Gastroesophageal sphincter (tissue), 4 donors: ENCODE results near the gene ABHD17A. TPM values are rescaled to one million over a fixed set of nuclear protein-coding genes. Genes with fewer than 3 reads are reported as not detected.
A peak's percentile ranks its signal among the peaks of the same experiment; 100 is the strongest.

Experiments
- ATAC-seq: fragments of 150-250 bp; one replicate; pipeline ENCODE4 v1.9.1; 2016; ENCODE audit warnings: mild to moderate bottlenecking, moderate library complexity
- H3K27ac ChIP-seq, 4 donors: fragments of 200-600 bp; sonication (generic) in 3 of 4; 1 replicate in 3 of 4; 2 replicates in 1 of 4; pipeline ENCODE4 v1.5.1; 2016 to 2019
- H3K27me3 ChIP-seq: fragments of 200-600 bp; sonication (generic); one replicate; pipeline ENCODE4 v1.5.1; 2019
- H3K36me3 ChIP-seq, 2 donors: fragments of 200-600 bp; sonication (generic); one replicate each; pipeline ENCODE4 v1.5.1; 2019; ENCODE audit warnings: control low read depth in 1 of 2
- H3K4me1 ChIP-seq, 3 donors: fragments of 200-600 bp; sonication (generic); 1 replicate in 2 of 3; 2 replicates in 1 of 3; pipeline ENCODE4 v1.5.1; 2016 to 2019; ENCODE audit warnings: control low read depth in 2 of 3
- H3K4me3 ChIP-seq, 2 donors: fragments of 200-600 bp; sonication (generic); one replicate each; pipeline ENCODE4 v1.5.1; 2019; ENCODE audit warnings: mild to moderate bottlenecking in 1 of 2, moderate library complexity in 1 of 2
- H3K9me3 ChIP-seq, 3 donors: fragments of 200-600 bp; sonication (generic); one replicate each; pipeline ENCODE4 v1.5.1; 2017 to 2019; ENCODE audit warnings: control low read depth in 2 of 3
- EP300 ChIP-seq: sonication (generic); formaldehyde crosslinking; IDR thresholded peaks from one replicate; pipeline ENCODE4 v1.6.1; 2017; ENCODE audit warnings: antibody characterized with exemption, mild to moderate bottlenecking
- POLR2A ChIP-seq, 2 donors: fragments of 450-650 bp; IDR thresholded peaks; one replicate each; pipeline ENCODE4 v1.6.1; 2017; ENCODE audit warnings: antibody characterized with exemption in 2 of 2, mild to moderate bottlenecking in 2 of 2, moderate library complexity in 1 of 2
- POLR2AphosphoS5 ChIP-seq: sonication (generic); formaldehyde crosslinking; IDR thresholded peaks from one replicate; pipeline ENCODE4 v1.6.1; 2017; ENCODE audit warnings: antibody characterized with exemption
- WGBS, 2 donors: methylation state at CpG; one replicate each; pipeline ENCODE4 v1.1.5; 2018; ENCODE audit warnings: low coverage in 1 of 2; 5-methylcytosine and 5-hydroxymethylcytosine counted together
- total RNA-seq, 4 donors: library from RNA; depleted of rRNA; stranded (reverse); fragments of >200 nt; gene quantifications; one replicate each; pipeline ENCODE4 v1.1.0, GENCODE V29; 2016
- TF ChIP-seq, protein P1 (sequence below), 4 experiments: fragments of 200-600 bp in 2 of 4; fragments of 450-650 bp in 2 of 4; sonication (generic) in 1 of 4; IDR thresholded peaks; one replicate each; pipeline ENCODE4 v1.5.1; 2017 to 2019; ENCODE audit warnings: antibody characterized with exemption in 4 of 4, mild to moderate bottlenecking in 2 of 4, moderate library complexity in 2 of 4

ABHD17A gene
- total RNA-seq, 4 donors from 2014 or later = 80.0 to 117 (median 91.0) TPM

GRCh38 chr19:1860042-1860775 lies 25.1 kb downstream of the ABHD17A start:
- Histone ChIP-seq H3K9me3 (no peaks in the 10 kb centered on the region), H3K27ac (peak overlapping the region in 3 of 4 donors; percentile 82 to 89 (median 85)), H3K4me3 (peak overlapping the region in 1 of 2 donors; percentile 8), H3K27me3 (peaks cover 65% of the 10 kb centered on the region), H3K36me3 (no peaks in the 10 kb centered on the region), H3K4me1 (peaks cover 0 to 85% (median 63%) of the 10 kb centered on the region in 3 donors)
- WGBS, 2 donors = no CpG with 5 or more reads among the region's 32 CpGs
- ATAC-seq = no peak
- TF ChIP-seq, protein P1, sequence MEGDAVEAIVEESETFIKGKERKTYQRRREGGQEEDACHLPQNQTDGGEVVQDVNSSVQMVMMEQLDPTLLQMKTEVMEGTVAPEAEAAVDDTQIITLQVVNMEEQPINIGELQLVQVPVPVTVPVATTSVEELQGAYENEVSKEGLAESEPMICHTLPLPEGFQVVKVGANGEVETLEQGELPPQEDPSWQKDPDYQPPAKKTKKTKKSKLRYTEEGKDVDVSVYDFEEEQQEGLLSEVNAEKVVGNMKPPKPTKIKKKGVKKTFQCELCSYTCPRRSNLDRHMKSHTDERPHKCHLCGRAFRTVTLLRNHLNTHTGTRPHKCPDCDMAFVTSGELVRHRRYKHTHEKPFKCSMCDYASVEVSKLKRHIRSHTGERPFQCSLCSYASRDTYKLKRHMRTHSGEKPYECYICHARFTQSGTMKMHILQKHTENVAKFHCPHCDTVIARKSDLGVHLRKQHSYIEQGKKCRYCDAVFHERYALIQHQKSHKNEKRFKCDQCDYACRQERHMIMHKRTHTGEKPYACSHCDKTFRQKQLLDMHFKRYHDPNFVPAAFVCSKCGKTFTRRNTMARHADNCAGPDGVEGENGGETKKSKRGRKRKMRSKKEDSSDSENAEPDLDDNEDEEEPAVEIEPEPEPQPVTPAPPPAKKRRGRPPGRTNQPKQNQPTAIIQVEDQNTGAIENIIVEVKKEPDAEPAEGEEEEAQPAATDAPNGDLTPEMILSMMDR (IDR thresholded peaks at IDR 0.05) = no peak
- TF ChIP-seq POLR2A (IDR thresholded peaks at IDR 0.05) = no peak
- TF ChIP-seq POLR2AphosphoS5 = no peak
- TF ChIP-seq EP300 = no peak

- Histone ChIP-seq H3K4me1 (peaks cover 0 to 85% (median 69%) of the 10 kb centered on the region in 3 donors), H3K9me3 (no peaks in the 10 kb centered on the region), H3K4me3 (no peak overlapping the region), H3K36me3 (no peaks in the 10 kb centered on the region), H3K27me3 (peaks cover 67% of the 10 kb centered on the region), H3K27ac (peak overlapping the region in 3 of 4 donors; percentile 82 to 89 (median 85))
- ATAC-seq = no peak
- 19 to 23% methylated on average over 3 to 10 of the region's 18 CpGs for WGBS, 2 donors
- TF ChIP-seq POLR2A (IDR thresholded peaks at IDR 0.05) = no peak
- no peak for TF ChIP-seq EP300
- TF ChIP-seq, protein P1 (IDR thresholded peaks at IDR 0.05) = no peak
- no peak for TF ChIP-seq POLR2AphosphoS5
These were observed 25.9 kb downstream of the ABHD17A start for GRCh38 chr19:1859331-1859781.

GRCh38 chr19:1858412-1859081 lies 26.7 kb downstream of the ABHD17A start:
- no peak overlapping the region for H3K4me3 ChIP-seq
- H3K27me3 ChIP-seq = peaks cover 67% of the 10 kb centered on the region
- no peaks in the 10 kb centered on the region for H3K9me3 ChIP-seq
- peak overlapping the region in 3 of 4 donors; percentile 82 to 89 (median 85) for H3K27ac ChIP-seq
- peaks cover 0 to 91% (median 76%) of the 10 kb centered on the region in 3 donors for H3K4me1 ChIP-seq
- ATAC-seq = no peak
- H3K36me3 ChIP-seq = no peaks in the 10 kb centered on the region
- 63% methylated on average over 2 of the region's 10 CpGs; no CpG with 5 or more reads in 1 of the 2 donors for WGBS, 2 donors
- TF ChIP-seq POLR2AphosphoS5 (no peak), EP300 (no peak), POLR2A (IDR thresholded peaks at IDR 0.05) (no peak)
- TF ChIP-seq, protein P1 (IDR thresholded peaks at IDR 0.05) = no peak

- H3K4me3 ChIP-seq = peak overlapping the region in 1 of 2 donors; percentile 57
- peaks cover 0 to 99% (median 78%) of the 10 kb centered on the region in 3 donors for H3K4me1 ChIP-seq
- 31 to 36% methylated on average over 7 of the region's 16 CpGs for WGBS, 2 donors
- no peak for ATAC-seq
- no peak for TF ChIP-seq POLR2A (IDR thresholded peaks at IDR 0.05)
- H3K27me3 ChIP-seq = peaks cover 67% of the 10 kb centered on the region
- no peaks in the 10 kb centered on the region for H3K36me3 ChIP-seq
- no peaks in the 10 kb centered on the region for H3K9me3 ChIP-seq
- peak overlapping the region; percentile 54 to 89 (median 84) for H3K27ac ChIP-seq
These were observed 27.5 kb downstream of the ABHD17A start for GRCh38 chr19:1857648-1858326.
